Putamen (tissue), 1 donor: ENCODE measurements around the gene CD86.
"Not testable (repeated sequence)": the region's sequence is repeated elsewhere in the genome, so short reads cannot be mapped to it uniquely, and the experiment has no call there.

ENCODE experiments used
- DNase-seq: peaks from one replicate; pipeline ENCODE4 v3.0.0-alpha.2; 2016; ENCODE audit warnings: low spot score

Gene CD86

GRCh38 chr3:122151480-122151879, 96.3 kb downstream of the CD86 start:
- DNase-seq = no peak

GRCh38 chr3:122164983-122165382, 109.8 kb downstream of the CD86 start:
- DNase-seq = not testable (repeated sequence)

GRCh38 chr3:122167630-122168029, 112.5 kb downstream of the CD86 start:
- no peak for DNase-seq

GRCh38 chr3:122168044-122168443, 112.9 kb downstream of the CD86 start:
- no peak for DNase-seq

GRCh38 chr3:122169911-122170310, 114.7 kb downstream of the CD86 start:
- DNase-seq = no peak
